GM12873 (cell line): Measurements from ENCODE around the gene SPAG6.

Experiments used
- TF ChIP-seq, protein P1 (sequence below): IDR thresholded peaks from 2 replicates; pipeline ENCODE4 v1.5.1; 2012; ENCODE audit warnings: low read depth, mild to moderate bottlenecking, moderate library complexity, low read length, control low read depth; ENCODE audit not compliant: insufficient read depth; ENCODE audit errors: missing control alignments

Gene SPAG6

DNA sequence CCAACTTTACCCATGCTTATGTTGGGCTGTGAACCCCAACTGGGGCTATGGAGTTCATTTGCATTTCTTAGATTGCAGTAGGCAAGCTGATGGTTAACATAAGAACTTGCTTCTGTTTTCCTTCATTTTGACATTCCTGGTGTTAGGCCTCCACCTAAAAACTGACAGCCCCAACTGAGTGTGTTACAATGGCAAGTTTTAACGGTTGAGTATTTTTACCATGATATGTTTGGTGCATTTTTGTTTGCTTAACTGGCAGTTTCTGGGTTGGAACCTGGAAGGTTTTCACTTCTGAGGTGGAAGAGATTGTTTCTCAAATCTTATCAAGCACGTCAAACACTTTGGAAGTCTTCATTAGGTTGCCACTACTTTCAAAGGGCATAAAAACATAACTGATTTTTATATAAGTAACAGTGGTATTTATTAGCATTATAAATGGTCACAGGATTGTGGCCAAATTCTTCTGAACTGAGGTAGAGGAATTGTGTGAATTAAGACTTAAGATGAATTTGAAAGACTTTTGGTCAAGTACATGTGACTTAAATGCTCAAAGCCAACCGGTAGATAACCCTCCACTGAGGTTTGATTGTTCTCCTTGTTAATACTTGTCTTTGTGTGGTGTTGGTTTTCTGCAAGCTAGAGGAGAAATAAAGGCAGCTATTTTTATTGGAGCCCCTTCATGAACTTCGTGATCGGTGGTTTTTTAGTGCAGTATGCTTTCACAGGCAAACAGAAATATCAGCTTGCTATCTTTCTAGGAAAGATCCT is 21.6 kb upstream of the SPAG6 start:
- TF ChIP-seq, protein P1, sequence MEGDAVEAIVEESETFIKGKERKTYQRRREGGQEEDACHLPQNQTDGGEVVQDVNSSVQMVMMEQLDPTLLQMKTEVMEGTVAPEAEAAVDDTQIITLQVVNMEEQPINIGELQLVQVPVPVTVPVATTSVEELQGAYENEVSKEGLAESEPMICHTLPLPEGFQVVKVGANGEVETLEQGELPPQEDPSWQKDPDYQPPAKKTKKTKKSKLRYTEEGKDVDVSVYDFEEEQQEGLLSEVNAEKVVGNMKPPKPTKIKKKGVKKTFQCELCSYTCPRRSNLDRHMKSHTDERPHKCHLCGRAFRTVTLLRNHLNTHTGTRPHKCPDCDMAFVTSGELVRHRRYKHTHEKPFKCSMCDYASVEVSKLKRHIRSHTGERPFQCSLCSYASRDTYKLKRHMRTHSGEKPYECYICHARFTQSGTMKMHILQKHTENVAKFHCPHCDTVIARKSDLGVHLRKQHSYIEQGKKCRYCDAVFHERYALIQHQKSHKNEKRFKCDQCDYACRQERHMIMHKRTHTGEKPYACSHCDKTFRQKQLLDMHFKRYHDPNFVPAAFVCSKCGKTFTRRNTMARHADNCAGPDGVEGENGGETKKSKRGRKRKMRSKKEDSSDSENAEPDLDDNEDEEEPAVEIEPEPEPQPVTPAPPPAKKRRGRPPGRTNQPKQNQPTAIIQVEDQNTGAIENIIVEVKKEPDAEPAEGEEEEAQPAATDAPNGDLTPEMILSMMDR = no peak

GRCh38 chr10:22324413-22324812 is 20.9 kb upstream of the SPAG6 start:
- TF ChIP-seq, protein P1 = no peak

- TF ChIP-seq, protein P1 = no peak
Observed at GRCh38 chr10:22324893-22325271, 20.4 kb upstream of the SPAG6 start.

DNA sequence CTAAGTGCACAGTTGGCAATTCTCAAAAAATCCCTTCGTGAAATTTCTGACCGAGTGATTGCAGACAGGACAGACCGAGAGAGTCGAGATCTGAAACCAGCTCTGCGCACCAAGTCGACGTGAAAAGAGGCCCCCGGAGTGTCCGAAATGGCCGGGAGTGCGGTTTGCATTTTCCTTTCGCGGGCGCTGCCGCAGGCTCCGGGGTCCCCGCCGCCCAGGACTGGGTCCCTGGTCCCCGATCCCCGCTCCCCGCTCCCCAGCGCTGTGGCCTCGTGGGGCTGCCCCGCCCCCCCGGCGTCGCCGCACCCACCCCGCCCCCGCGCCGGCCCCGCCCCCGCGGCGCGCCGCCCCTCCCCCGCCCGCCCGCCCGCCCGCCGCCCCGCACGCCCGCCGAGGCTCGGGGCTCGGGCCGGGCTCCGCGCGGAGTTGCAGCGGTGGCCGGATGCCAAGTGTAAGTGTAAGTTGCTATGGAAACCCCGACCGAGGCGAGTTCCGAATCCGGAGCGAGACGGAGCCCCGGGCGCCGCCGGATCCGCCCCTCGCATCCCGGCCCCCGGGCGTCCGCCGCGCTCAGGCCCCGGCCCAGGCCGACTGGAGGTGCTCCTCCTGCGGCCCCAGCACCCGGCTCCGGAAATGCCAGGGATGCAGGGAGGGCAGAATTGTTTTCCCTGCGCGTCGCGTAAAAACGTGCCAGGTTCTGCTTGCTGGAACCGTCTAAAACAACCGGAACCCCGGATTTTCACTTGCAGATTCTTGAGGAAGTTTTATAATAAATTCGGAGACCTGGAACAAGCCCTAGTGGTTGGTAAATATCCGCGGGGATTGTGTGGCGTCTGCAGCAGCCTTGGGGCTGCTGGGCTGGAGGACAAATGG is 19.8 kb upstream of the SPAG6 start:
- TF ChIP-seq, protein P1 = no peak

DNA sequence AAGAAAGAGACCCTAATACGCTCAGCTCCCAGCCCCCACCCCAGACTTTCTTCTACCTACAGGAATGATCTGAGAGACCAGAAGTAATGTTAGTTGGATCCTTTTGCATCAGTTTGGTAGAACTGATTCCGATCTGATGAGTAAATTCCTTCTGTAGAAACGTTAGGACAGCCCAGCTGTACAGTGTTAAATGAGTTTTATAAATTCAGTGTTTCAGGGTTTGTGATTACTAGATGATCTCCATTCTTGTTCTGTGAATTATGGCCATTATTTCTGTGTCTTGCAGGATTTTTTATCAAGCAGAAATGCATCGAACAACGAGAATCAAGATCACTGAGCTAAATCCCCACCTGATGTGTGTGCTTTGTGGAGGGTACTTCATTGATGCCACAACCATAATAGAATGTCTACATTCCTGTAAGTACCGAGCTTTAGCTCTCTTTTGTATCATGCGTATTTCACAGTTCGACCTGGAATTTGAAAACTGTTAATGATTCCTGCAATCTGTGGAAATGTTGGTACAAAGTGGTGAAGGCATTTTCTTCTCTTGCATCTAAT is 19.1 kb upstream of the SPAG6 start:
- TF ChIP-seq, protein P1 = no peak

DNA sequence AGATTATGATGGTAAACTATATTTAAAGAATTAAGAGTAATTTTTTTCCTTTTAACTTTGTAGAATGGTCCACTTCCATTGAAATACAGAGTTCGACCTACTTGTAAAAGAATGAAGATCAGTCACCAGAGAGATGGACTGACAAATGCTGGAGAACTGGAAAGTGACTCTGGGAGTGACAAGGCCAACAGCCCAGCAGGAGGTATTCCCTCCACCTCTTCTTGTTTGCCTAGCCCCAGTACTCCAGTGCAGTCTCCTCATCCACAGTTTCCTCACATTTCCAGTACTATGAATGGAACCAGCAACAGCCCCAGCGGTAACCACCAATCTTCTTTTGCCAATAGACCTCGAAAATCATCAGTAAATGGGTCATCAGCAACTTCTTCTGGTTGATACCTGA is 16.1 kb upstream of the SPAG6 start:
- TF ChIP-seq, protein P1 = no peak

DNA sequence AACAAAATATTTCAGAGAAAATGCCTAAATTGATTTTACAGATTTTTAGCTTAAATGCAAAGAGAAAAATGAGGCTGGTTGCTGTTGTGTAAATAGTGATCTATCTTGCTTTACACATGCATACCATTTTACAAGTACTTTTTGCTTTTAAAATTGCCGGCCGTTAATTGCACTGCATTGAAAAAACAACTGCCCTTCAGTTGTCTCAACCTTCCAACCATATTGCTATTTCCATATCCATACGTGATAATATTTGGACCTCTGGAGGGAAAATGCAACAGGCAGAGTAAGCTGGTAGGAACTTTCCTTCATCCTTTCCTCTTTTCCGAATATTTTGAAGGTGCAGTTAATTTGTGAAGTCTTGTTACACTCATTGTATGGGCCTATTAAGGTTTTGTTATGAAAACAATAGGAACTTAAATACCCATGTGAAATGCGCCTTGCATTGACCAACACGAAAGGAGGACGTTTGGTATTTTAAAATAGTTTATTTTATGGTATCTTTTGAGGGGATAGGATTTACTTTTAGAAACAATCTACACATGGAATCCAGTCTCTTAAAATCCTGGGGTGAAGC is 13.1 kb upstream of the SPAG6 start:
- TF ChIP-seq, protein P1 = no peak
